Right renal pelvis (tissue), 4 donors: ENCODE results near the gene OSBPL3. TPM values are rescaled to one million over a fixed set of nuclear protein-coding genes. Genes with fewer than 3 reads are reported as not detected.
A peak's percentile ranks its signal among the peaks of the same experiment; 100 is the strongest.

Source experiments
- DNase-seq, 4 donors: peaks; one replicate each; pipeline ENCODE4 v3.0.0-alpha.2; 2013; ENCODE audit warnings: low read depth in 4 of 4, low spot score in 3 of 4, missing footprints in 1 of 4
- polyA plus RNA-seq, 4 donors: library from polyadenylated mRNA; unstranded; fragments of 120-200 nt; gene quantifications; one replicate each; pipeline ENCODE4 v1.2.1, GENCODE V29; 2013; ENCODE audit not compliant: insufficient read length in 4 of 4

The OSBPL3 gene
- polyA plus RNA-seq, 4 donors, result 18.6 to 26.9 (median 20.0) TPM

GRCh38 chr7:24835643-24836042 is 144.3 kb downstream of the OSBPL3 start:
- DNase-seq, result no peak

GRCh38 chr7:24834128-24834798 is 145.7 kb downstream of the OSBPL3 start:
- no peak for DNase-seq

- no peak for DNase-seq
Measured at GRCh38 chr7:24833549-24833948, 146.4 kb downstream of the OSBPL3 start.

- DNase-seq, result no peak
Measured at GRCh38 chr7:24831240-24831639, 148.7 kb downstream of the OSBPL3 start.

GRCh38 chr7:24830440-24831050 is 149.4 kb downstream of the OSBPL3 start:
- DNase-seq, result no peak

- DNase-seq, result no peak
Measured at GRCh38 chr7:24829787-24830186, 150.2 kb downstream of the OSBPL3 start.

GRCh38 chr7:24828891-24829661 is 150.9 kb downstream of the OSBPL3 start:
- no peak for DNase-seq

GRCh38 chr7:24827589-24827988 is 152.4 kb downstream of the OSBPL3 start:
- no peak for DNase-seq

GRCh38 chr7:24827027-24827426 is 153.0 kb downstream of the OSBPL3 start:
- DNase-seq, result no peak

GRCh38 chr7:24826662-24827020 is 153.3 kb downstream of the OSBPL3 start:
- no peak for DNase-seq

- no peak for DNase-seq
Measured at GRCh38 chr7:24825931-24826661, 153.9 kb downstream of the OSBPL3 start.

- no peak for DNase-seq
Measured at GRCh38 chr7:24825381-24825794, 154.6 kb downstream of the OSBPL3 start.

- no peak for DNase-seq
Measured at GRCh38 chr7:24824896-24825295, 155.1 kb downstream of the OSBPL3 start.

GRCh38 chr7:24824400-24824799 is 155.6 kb downstream of the OSBPL3 start:
- no peak for DNase-seq

- DNase-seq, result no peak
Measured at GRCh38 chr7:24821754-24822054, 158.3 kb downstream of the OSBPL3 start.

- DNase-seq, result no peak
Measured at GRCh38 chr7:24821045-24821753, 158.8 kb downstream of the OSBPL3 start.

- DNase-seq, result no peak
Measured at GRCh38 chr7:24820730-24821044, 159.3 kb downstream of the OSBPL3 start.

- DNase-seq, result peak; percentile 77 to 79 (median 78)
Measured at GRCh38 chr7:24819916-24820689, 159.9 kb downstream of the OSBPL3 start.

- no peak for DNase-seq
Measured at GRCh38 chr7:24817339-24817738, 162.6 kb downstream of the OSBPL3 start.

- no peak for DNase-seq
Measured at GRCh38 chr7:24816868-24817267, 163.1 kb downstream of the OSBPL3 start.
